T-helper 17 cell (primary cell): Measurements from ENCODE around the gene ARHGAP11B.
A peak's percentile ranks its signal among the peaks of the same experiment; 100 is the strongest.
"Not testable (repeated sequence)": the region's sequence is repeated elsewhere in the genome, so short reads cannot be mapped to it uniquely, and the experiment has no call there.

ENCODE experiments used
- ATAC-seq: fragments of 150-1000 bp; cut with Tn5 transposase; 2 replicates; pipeline ENCODE4 v1.10.0; 2021; ENCODE audit warnings: mild to moderate bottlenecking, moderate library complexity
- DNase-seq, 3 donors: peaks; one replicate each; pipeline versions ENCODE4 v3.0.0 to v3.0.0-alpha.2; 2020 to 2021
- H3K9me3 ChIP-seq: one replicate; pipeline ENCODE4 v1.7.0; 2013; ENCODE audit warnings: low read length, mild to moderate bottlenecking; ENCODE audit not compliant: control insufficient read depth, poor library complexity, severe bottlenecking
- H3K27ac Mint-ChIP-seq: one replicate; pipeline ENCODE4 v1.8.0; 2022; ENCODE audit warnings: mild to moderate bottlenecking, moderate library complexity, mixed read lengths
- H3K27me3 Mint-ChIP-seq: one replicate; pipeline ENCODE4 v1.8.0; 2022; ENCODE audit warnings: mixed read lengths
- H3K36me3 Mint-ChIP-seq: one replicate; pipeline ENCODE4 v1.8.0; 2022; ENCODE audit warnings: low read depth, mixed read lengths
- H3K4me1 Mint-ChIP-seq: one replicate; pipeline ENCODE4 v1.8.0; 2022; ENCODE audit warnings: mild to moderate bottlenecking, mixed read lengths
- H3K4me3 Mint-ChIP-seq: one replicate; pipeline ENCODE4 v1.8.0; 2022; ENCODE audit warnings: mild to moderate bottlenecking, moderate library complexity, mixed read lengths
- total RNA-seq, 4 donors: library from RNA in 2 of 4; stranded (reverse) in 2 of 4; gene quantifications; one replicate each; pipeline ENCODE4 v1.2.3 and lab custom pipeline; 2022 to 2026

The ARHGAP11B gene
- total RNA-seq (lab: John Stamatoyannopoulos, UW) = 2.1 to 3.5 reads per million in 2 donors

GRCh38 chr15:30625436-30626193 lies at the start of gene ARHGAP11B:
TSS of gene ARHGAP11B (plus strand) at chr15:30626128.
- Mint-ChIP-seq H3K4me1 (peaks cover 15% of the 10 kb centered on the region), H3K27ac (peak within 1 kb of the TSS; percentile 97), H3K4me3 (peak within 1 kb of the TSS; percentile 99)
- not testable (repeated sequence) for H3K36me3 Mint-ChIP-seq, H3K27me3 Mint-ChIP-seq, H3K9me3 ChIP-seq
- peak; percentile 96 for ATAC-seq
- peak; percentile 90 to 94 (median 92) for DNase-seq

- not testable (repeated sequence) for H3K27me3 Mint-ChIP-seq, H3K4me1 Mint-ChIP-seq, H3K36me3 Mint-ChIP-seq, H3K4me3 Mint-ChIP-seq, H3K9me3 ChIP-seq, H3K27ac Mint-ChIP-seq, ATAC-seq, DNase-seq
Measured at GRCh38 chr15:30579394-30579970, 46.4 kb upstream of the ARHGAP11B start.

GRCh38 chr15:30580716-30581115 lies 45.2 kb upstream of the ARHGAP11B start:
- H3K9me3 ChIP-seq, H3K27me3 Mint-ChIP-seq, ATAC-seq, H3K36me3 Mint-ChIP-seq, H3K4me1 Mint-ChIP-seq, H3K4me3 Mint-ChIP-seq, DNase-seq, H3K27ac Mint-ChIP-seq: not testable (repeated sequence)

GRCh38 chr15:30598953-30599352 lies 27.0 kb upstream of the ARHGAP11B start:
- H3K4me3 Mint-ChIP-seq, H3K27me3 Mint-ChIP-seq, ATAC-seq, H3K27ac Mint-ChIP-seq, H3K9me3 ChIP-seq, H3K4me1 Mint-ChIP-seq, H3K36me3 Mint-ChIP-seq, DNase-seq: not testable (repeated sequence)

GRCh38 chr15:30603796-30604195 lies 22.1 kb upstream of the ARHGAP11B start, which contains the start of gene GOLGA8H:
TSS of gene GOLGA8H (plus strand) at chr15:30604028. CDS start at chr15:30604126, 98 bp downstream.
- not testable (repeated sequence) for H3K4me1 Mint-ChIP-seq, H3K27me3 Mint-ChIP-seq, H3K36me3 Mint-ChIP-seq, H3K9me3 ChIP-seq, H3K27ac Mint-ChIP-seq, ATAC-seq, H3K4me3 Mint-ChIP-seq, DNase-seq

GRCh38 chr15:30612271-30612670 lies 13.7 kb upstream of the ARHGAP11B start:
- not testable (repeated sequence) for H3K4me1 Mint-ChIP-seq, H3K27ac Mint-ChIP-seq, ATAC-seq, DNase-seq, H3K36me3 Mint-ChIP-seq, H3K4me3 Mint-ChIP-seq, H3K27me3 Mint-ChIP-seq, H3K9me3 ChIP-seq

GRCh38 chr15:30621342-30621741 lies 4.6 kb upstream of the ARHGAP11B start:
- not testable (repeated sequence) for DNase-seq, H3K4me1 Mint-ChIP-seq, H3K27ac Mint-ChIP-seq, H3K4me3 Mint-ChIP-seq, H3K27me3 Mint-ChIP-seq, H3K36me3 Mint-ChIP-seq, ATAC-seq, H3K9me3 ChIP-seq

- Mint-ChIP-seq H3K27ac (peak overlapping the region; percentile 97), H3K4me3 (peak overlapping the region; percentile 99), H3K4me1 (peaks cover 15% of the 10 kb centered on the region)
- DNase-seq, H3K36me3 Mint-ChIP-seq, H3K27me3 Mint-ChIP-seq, H3K9me3 ChIP-seq: not testable (repeated sequence)
- peak; percentile 2 for ATAC-seq
Measured at GRCh38 chr15:30626194-30626565, 252 bp downstream of the ARHGAP11B start.

GRCh38 chr15:30626632-30627031 lies 704 bp downstream of the ARHGAP11B start:
- not testable (repeated sequence) for ATAC-seq

GRCh38 chr15:30650012-30650929 lies 24.3 kb downstream of the ARHGAP11B start:
- no peaks in the 10 kb centered on the region for H3K36me3 Mint-ChIP-seq
- no peak overlapping the region for H3K27ac Mint-ChIP-seq

More at GRCh38 chr15:30626632-30627031, 704 bp downstream of the ARHGAP11B start:
- H3K36me3 Mint-ChIP-seq, DNase-seq, H3K9me3 ChIP-seq, H3K27me3 Mint-ChIP-seq: not testable (repeated sequence)
- Mint-ChIP-seq H3K4me3 (peak overlapping the region; percentile 99), H3K27ac (peak overlapping the region; percentile 97), H3K4me1 (peaks cover 15% of the 10 kb centered on the region)

GRCh38 chr15:30661154-30661553 lies 35.2 kb downstream of the ARHGAP11B start:
- H3K27me3 Mint-ChIP-seq, H3K9me3 ChIP-seq, H3K36me3 Mint-ChIP-seq, H3K4me1 Mint-ChIP-seq, H3K27ac Mint-ChIP-seq, ATAC-seq, DNase-seq, H3K4me3 Mint-ChIP-seq: not testable (repeated sequence)

More at GRCh38 chr15:30650012-30650929, 24.3 kb downstream of the ARHGAP11B start:
- Mint-ChIP-seq H3K4me3 (peak overlapping the region; percentile 52), H3K27me3 (no peaks in the 10 kb centered on the region), H3K4me1 (peaks cover 17% of the 10 kb centered on the region)
- DNase-seq (no peak), ATAC-seq (no peak)
- no peaks in the 10 kb centered on the region for H3K9me3 ChIP-seq

GRCh38 chr15:30669621-30670020 lies 43.7 kb downstream of the ARHGAP11B start:
- DNase-seq, H3K4me3 Mint-ChIP-seq, H3K9me3 ChIP-seq, H3K27ac Mint-ChIP-seq, H3K4me1 Mint-ChIP-seq, H3K27me3 Mint-ChIP-seq, ATAC-seq, H3K36me3 Mint-ChIP-seq: not testable (repeated sequence)

- H3K27ac Mint-ChIP-seq = no peak overlapping the region
- no peak overlapping the region for H3K4me3 Mint-ChIP-seq
- DNase-seq (no peak), ATAC-seq (no peak)
- no peaks in the 10 kb centered on the region for H3K27me3 Mint-ChIP-seq
- no peaks in the 10 kb centered on the region for H3K9me3 ChIP-seq
- H3K36me3 Mint-ChIP-seq = peaks cover 4% of the 10 kb centered on the region
- peaks cover 4% of the 10 kb centered on the region for H3K4me1 Mint-ChIP-seq
Measured at GRCh38 chr15:30670056-30670455, 44.1 kb downstream of the ARHGAP11B start.
